Kidney tubule cell (primary cell): ENCODE results near the gene C3orf85.

Experiments used
- DNase-seq: peaks from one replicate; pipeline ENCODE4 v3.0.0-alpha.2; 2018; ENCODE audit warnings: low spot score

Gene C3orf85

DNA sequence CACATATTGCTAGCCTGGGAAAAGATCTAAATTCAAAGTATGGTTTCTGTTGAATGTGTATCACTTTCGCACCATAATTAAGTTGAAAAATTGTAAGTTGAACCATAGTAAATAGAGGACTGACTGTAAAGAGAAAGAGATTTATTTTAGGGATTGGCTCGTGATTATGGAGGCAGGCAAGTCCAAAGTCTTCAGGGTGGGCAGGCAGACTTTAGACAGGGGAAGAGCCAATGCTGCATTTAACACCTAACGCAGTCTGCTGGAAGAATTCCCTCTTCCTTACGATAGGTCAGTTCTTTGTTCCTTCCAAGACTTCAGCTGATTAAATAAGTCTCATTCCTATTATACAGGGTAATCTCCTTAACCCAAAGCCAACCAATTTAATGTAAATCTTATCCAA, 15.8 kb downstream of the C3orf85 start:
- no peak for DNase-seq

DNA sequence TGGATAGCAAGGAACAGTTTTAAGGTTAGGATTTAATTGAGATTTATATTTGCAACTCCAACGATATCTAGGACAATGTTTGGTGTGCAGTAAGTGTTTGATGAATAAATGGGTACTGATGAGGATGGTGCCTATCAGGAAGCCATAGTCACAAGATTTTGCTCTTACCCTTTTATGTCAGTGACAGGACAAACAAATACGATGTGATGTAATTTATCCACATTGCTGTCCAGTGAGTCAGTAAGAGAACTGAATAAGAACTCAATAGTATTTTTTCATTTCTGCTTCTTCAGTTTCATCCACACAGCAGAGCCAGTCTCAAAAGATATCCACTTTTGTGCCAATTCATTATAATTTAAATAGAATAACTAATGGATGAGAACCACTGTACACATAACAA, 18.5 kb downstream of the C3orf85 start:
- peak; percentile 73 for DNase-seq

DNA sequence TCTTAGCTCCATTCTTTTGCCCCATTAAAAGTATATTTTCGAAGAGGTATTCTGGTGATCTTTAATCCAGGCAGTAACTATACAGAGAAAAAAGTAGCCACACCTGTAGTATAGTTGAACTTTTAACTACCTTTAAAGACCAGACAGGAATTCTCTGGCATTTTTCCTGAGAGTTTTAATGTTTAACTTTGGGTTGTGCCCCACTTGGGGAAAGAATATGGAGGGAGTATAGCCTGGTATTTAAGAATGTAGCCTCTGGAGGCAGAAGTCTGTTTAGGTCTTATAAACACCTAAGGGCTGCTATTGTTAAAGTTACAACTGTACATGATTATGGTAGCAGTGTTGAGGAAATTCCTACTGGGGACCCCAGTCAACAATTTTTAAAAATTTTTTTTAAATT, 19.3 kb downstream of the C3orf85 start:
- DNase-seq, result peak; percentile 68

DNA sequence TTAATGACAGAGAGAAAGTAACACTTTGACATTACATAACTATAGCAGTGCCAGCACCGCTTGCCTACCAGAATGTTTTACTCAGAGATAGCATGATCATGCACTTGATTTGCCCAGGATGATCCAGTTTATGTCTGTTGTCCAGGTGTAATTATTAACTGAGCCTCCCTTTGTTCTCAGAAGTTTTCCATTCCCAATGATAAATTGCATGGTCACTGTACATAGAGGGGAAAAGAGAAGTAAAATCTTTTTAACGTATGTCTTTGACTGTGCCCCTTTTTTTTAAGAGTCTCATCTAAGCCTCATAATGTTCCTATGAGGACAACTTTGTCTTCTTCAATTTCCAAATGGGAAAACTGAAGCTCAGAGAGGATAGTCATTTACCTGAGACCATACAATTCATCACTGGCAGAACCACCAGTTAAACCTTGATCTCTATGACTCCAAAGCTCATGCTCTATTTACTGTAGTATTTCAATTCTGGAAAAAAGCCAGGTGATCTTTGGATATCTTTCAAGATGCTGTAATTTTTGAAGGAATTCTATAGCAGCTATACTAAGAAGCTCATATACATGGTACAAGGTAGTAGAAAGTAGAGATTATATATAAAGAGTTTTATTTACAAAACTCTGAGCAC, 25.1 kb downstream of the C3orf85 start:
- peak; percentile 69 for DNase-seq

DNA sequence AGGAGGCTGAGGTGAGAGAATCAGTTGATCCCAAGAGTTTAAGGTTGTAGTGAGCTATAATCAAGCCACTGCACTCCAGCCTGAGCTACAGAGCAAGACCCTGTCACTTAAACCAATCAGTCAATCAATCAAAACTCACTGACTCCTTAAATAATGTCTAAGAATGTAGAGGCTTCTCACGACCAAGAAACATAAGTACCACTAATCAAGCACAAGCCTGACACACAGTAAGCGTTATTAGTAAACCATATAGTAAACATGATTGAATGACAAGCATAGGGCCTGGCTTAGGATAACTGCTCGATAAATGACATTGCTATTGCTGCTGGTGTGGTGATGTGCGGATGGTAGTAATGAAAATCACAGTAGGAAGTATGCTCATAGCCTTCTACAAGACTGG, 29.4 kb downstream of the C3orf85 start:
- DNase-seq, result no peak

DNA sequence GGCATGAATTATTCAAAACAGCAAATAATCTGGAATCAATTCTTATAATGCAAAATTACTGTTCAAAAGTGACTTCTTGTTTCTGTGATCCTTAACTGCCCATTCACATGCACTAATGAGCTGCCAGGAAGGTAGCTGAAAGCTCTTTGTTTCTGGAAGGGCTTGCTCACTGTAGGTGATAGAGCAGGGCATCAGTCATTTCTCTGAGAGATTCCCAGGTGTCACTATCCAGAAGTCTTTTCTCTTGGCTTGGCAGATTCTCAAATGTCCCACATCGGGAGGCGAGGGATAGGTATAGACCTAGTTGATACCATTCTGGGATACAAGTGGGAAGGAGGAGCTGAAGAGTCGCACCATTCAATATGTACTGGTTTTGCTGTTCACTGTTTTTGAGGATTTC, 35.0 kb downstream of the C3orf85 start:
- DNase-seq, result no peak

DNA sequence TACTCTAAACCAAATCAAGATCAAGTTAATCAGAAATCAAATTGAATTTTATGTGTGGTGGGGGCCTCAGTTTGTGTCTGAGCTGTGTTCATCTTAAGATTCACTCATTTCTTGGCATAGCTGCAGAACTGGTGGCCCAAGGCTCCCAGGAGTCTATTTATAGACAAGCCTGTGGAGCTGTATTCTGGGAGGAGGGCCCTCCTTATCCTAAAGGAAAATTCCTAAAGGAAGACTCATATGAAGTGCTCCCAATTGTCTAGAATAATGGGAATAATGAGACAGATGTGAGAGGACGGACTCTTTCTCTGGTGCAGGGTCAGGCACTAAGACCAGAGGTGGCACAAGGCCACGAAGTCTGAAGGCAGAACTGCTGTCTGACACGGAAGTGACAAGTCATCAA, 38.9 kb downstream of the C3orf85 start:
- DNase-seq, result no peak

DNA sequence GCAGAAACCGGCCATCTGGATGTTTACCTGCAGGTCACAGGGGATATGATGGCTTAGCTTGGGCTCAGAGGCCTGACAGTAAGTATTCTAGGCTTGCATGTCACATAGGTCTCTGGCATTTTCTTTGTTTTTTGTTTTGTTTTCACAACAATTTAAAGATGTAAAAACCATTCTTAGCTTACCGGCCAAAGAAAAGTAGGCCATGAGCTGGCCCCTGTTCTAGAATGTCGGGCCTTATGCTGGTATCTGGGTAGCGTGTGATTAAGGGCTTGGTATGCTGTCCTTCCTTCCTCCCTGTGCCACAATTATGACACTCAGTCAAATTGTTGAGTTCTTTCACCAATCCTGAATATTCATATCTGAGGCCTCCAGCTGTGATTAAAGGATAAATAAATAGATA, 40.2 kb downstream of the C3orf85 start:
- DNase-seq, result no peak

DNA sequence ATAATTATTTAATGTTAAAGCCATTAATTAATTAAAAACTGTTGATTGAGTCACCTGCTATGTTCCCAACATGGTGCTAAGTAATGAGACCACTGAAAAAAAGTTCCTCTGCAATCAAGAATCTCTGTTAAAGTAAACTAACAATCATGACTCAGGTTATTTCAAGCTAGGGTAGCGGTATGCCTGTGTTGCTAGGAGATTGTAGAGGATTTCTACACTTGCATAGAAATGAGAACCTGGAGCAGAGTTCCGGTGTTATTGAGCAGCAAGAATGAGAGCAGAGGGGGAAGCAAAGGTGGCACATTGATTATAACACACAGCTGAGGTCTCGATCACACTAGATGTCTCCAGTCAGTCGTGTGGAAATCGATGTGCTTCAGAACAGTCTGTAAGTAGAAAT, 41.4 kb downstream of the C3orf85 start:
- DNase-seq, result peak; percentile 70

DNA sequence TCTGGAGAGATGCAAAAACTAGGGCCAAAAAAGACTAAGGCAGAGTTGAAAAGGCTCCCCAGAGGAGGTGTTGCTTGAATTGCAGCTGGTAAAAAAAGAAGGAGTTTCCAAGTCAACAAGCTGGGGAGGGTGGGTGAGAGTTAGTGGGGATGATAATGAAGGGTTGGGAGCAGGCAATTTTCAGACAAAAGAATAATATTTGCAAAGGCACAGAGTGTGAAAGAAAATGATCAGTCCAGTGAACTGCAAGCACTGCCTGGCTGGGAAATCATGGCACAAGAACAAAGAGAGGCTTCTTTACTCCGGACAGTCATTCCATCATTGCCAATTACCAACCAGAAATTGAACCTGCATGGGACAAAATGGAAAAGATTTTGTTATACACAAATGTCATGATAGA, 42.2 kb downstream of the C3orf85 start:
- peak; percentile 35 for DNase-seq

DNA sequence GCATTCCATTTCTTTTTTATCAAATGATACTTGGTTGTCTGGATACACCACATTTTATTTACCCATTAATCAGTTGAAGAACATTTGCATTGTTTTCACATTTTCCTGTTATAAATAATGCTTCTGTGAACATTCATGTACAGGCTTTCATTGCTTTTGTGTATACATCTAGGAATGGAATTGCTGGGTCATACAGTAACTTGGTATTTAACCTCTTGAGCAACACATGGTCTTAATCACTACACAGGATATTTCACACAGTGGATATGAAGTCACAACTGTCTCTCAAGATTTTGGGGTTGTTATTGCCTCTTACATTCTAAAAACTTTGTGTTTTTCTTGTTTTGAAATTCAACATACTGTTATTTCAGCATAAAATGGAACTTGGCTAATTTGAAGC, 48.2 kb downstream of the C3orf85 start:
- DNase-seq, result no peak

DNA sequence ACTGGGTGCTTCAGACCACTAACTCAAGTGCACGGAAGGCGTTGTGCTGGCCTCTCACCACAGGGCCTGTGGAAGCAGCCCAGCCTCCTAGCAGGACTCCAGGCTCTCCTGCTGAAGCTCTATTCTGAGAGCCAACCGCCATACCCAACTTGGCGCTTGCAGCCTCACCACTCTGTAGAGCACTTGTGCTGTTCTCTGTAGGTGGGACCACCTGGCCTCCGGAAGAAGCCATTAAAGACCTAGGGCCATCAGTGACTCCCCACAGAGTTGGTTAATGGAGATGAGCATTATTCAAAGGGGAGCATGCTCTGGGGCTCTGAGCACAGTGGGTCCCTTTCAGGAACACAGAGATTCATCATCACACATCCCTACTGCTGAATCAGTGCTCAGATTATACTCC, 50.9 kb downstream of the C3orf85 start:
- no peak for DNase-seq

DNA sequence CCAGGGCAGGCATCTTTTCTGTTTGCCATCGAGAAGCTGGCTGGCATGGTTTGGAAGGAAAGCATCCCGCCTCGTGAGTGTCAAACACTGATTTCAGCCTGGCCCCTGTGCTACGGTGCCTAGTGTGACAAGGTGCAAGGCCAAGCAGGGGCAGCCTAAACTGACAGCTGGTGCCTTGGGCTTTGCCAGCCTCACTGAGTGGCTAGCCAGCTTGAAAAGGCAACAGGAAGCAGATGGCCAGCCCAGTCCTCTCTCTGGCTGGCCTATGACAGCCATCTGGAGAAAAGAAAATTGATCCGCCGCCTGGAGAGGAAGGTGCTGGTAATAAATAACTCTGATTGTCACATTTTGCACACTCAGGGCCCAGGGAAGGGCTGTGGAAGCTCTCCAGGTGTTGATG, 52.2 kb downstream of the C3orf85 start:
- DNase-seq, result no peak

DNA sequence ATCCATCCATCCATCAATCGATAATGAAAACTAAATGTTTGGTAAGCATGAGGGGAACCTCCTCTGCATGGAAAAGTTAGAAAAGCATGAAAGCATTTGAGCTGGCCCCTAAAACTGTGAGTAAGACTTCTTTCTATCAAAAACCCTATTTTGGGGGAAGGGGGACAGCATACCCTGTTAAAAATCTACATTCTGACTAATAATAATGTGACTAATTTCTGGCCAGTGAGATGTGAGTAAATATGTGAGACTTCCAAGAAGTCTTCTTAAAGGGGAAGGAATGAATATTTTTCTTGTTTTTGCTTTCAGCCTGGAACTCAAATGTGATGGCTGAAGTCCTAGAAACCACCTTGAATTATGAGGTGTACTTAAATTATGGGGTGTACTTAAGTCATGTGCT, 54.9 kb downstream of the C3orf85 start:
- DNase-seq, result peak; percentile 64

DNA sequence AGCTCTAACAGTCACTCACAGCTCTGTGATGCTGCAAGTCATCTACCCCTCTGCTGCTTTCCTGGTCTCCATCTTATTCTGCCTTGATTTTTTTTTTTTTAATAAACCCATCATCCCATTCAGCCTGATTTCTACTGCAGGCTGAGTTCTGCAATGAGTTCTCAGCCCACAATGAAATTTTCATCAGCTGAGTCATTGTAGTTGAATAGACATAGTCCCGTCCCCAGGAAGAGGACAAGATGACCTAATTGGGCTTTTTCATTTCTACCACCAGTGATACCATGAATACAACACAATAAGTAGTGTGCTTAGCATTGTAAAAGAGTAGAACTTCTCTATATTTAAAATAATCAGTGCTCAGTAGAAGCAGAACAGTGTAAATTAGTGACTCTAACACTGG, 59.3 kb downstream of the C3orf85 start:
- DNase-seq, result peak; percentile 86
